Daoy (cell line): ENCODE results near the gene FAM174C. TPM values are rescaled to one million over a fixed set of nuclear protein-coding genes. Genes with fewer than 3 reads are reported as not detected.
"Not testable (repeated sequence)": the region's sequence is repeated elsewhere in the genome, so short reads cannot be mapped to it uniquely, and the experiment has no call there.

Experiments used
- DNase-seq: peaks from one replicate; pipeline ENCODE4 v3.0.0-alpha.2; 2015; ENCODE audit warnings: low read depth
- total RNA-seq: library from RNA; depleted of rRNA; stranded (reverse); fragments of >200 nt; shearing (Covaris generic); gene quantifications from 2 replicates; pipeline ENCODE4 v1.2.3, GENCODE V29; 2014

The FAM174C gene
- total RNA-seq, 1 experiment from 2014 or later, result 59.0 TPM

- DNase-seq, result no peak
These were observed 21.4 kb downstream of the FAM174C start for GRCh38 chr19:1296575-1297271.

GRCh38 chr19:1298235-1298634 lies 22.9 kb downstream of the FAM174C start:
- no peak for DNase-seq

GRCh38 chr19:1299801-1300200 lies 24.5 kb downstream of the FAM174C start:
- DNase-seq, result no peak

GRCh38 chr19:1300744-1301490 lies 25.6 kb downstream of the FAM174C start:
- DNase-seq, result no peak

GRCh38 chr19:1302533-1303239 lies 27.4 kb downstream of the FAM174C start:
- DNase-seq, result no peak

- no peak for DNase-seq
These were observed 29.0 kb downstream of the FAM174C start for GRCh38 chr19:1304197-1304924.

- not testable (repeated sequence) for DNase-seq
These were observed 30.0 kb downstream of the FAM174C start for GRCh38 chr19:1305354-1305753.

GRCh38 chr19:1307320-1307719 lies 32.0 kb downstream of the FAM174C start:
- DNase-seq, result no peak

GRCh38 chr19:1307755-1308303 lies 32.5 kb downstream of the FAM174C start:
- DNase-seq, result no peak

- DNase-seq, result no peak
These were observed 33.4 kb downstream of the FAM174C start for GRCh38 chr19:1308718-1309117.

GRCh38 chr19:1309977-1310852 lies 34.9 kb downstream of the FAM174C start:
- DNase-seq, result no peak

- no peak for DNase-seq
These were observed 35.5 kb downstream of the FAM174C start for GRCh38 chr19:1310853-1311180.

- DNase-seq, result no peak
These were observed 36.3 kb downstream of the FAM174C start for GRCh38 chr19:1311543-1312091.

GRCh38 chr19:1312767-1313694 lies 37.7 kb downstream of the FAM174C start:
- DNase-seq, result peak; percentile 87

GRCh38 chr19:1313695-1314613 lies 38.6 kb downstream of the FAM174C start:
- peak; percentile 39 for DNase-seq

- DNase-seq, result peak; percentile 66
These were observed 40.3 kb downstream of the FAM174C start for GRCh38 chr19:1315470-1316166.

- DNase-seq, result no peak
These were observed 41.1 kb downstream of the FAM174C start for GRCh38 chr19:1316466-1316865.
